HepG2 (cell line): Measurements from ENCODE around the gene TMEM150C. TPM values are rescaled to one million over a fixed set of nuclear protein-coding genes. Genes with fewer than 3 reads are reported as not detected.

Experiments used
- ATAC-seq: fragments of 200-7000 bp; cut with Tn5 transposase; 3 replicates; pipeline ENCODE4 v1.9.1; 2020; ENCODE audit warnings: mild to moderate bottlenecking, moderate library complexity
- BruUV-seq: library from RNA; stranded (reverse); fragments of 400-500 nt; replicated peaks from 2 replicates; lab custom pipeline; 2021; lab: Mats Ljungman, UMichigan
- CTCF ChIA-PET: fragments of 300-600 bp; formaldehyde crosslinking; extraction: SDS; loops from one replicate; lab custom pipeline; 2021; ENCODE audit warnings: low total read pairs, inconsistent platforms, low intra/inter-chr PET ratio; lab: Yijun Ruan, JAX
- POLR2A ChIA-PET: fragments of 350-600 bp; sonication (Branson Sonifier 250); formaldehyde crosslinking; loops from one replicate; lab custom pipeline; 2020; ENCODE audit warnings: antibody characterized with exemption, inconsistent platforms; lab: Yijun Ruan, JAX
- DNase-seq: peaks from one replicate; pipeline ENCODE4 v3.0.0-alpha.2; 2015; ENCODE audit warnings: low spot score
- FAIRE-seq: peaks from 3 replicates; lab custom pipeline; 2011; peaks lifted over from hg19 to GRCh38; lab: Jason Lieb, UNC
- H2AFZ ChIP-seq: one replicate; pipeline ENCODE4 v1.6.1; 2011; ENCODE audit warnings: low read length, inconsistent platforms
- H3K27ac ChIP-seq: fragments of 300-600 bp; 3 replicates; pipeline ENCODE4 v1.8.0; 2011; ENCODE audit warnings: mixed run types, mild to moderate bottlenecking, mixed read lengths, low read length, inconsistent platforms; ENCODE audit not compliant: insufficient read depth; ENCODE audit errors: extremely low read length
- H3K27me3 ChIP-seq, 2 experiments: fragments of 200-600 bp in 1 of 2; 2 replicates in 1 of 2; 3 replicates in 1 of 2; pipeline versions ENCODE4 v1.6.0 to v1.8.0; 2011; ENCODE audit warnings: low read length in 2 of 2, mild to moderate bottlenecking in 2 of 2, moderate library complexity in 2 of 2, inconsistent platforms in 1 of 2; ENCODE audit not compliant: insufficient read depth in 2 of 2, control insufficient read depth in 1 of 2
- H3K36me3 ChIP-seq, 2 experiments: fragments of 200-600 bp in 1 of 2; replicated peaks in 1 of 2; 2 replicates in 1 of 2; 3 replicates in 1 of 2; pipeline versions ENCODE4 v1.5.1 to v1.8.0; 2011; ENCODE audit warnings: low read length in 2 of 2, inconsistent platforms in 1 of 2; ENCODE audit not compliant: insufficient read depth in 2 of 2, control insufficient read depth in 1 of 2
- H3K4me1 ChIP-seq: 2 replicates; pipeline ENCODE4 v1.5.1; 2012; ENCODE audit warnings: low read length, inconsistent platforms; ENCODE audit not compliant: insufficient read depth
- H3K4me2 ChIP-seq: 2 replicates; pipeline ENCODE4 v1.6.0; 2011; ENCODE audit warnings: low read depth, low read length, inconsistent platforms
- H3K4me3 ChIP-seq, 3 experiments: fragments of 200-600 bp in 1 of 3; sonication (generic), shearing (Covaris generic) in 1 of 3; replicated peaks in 1 of 3; 2 replicates each; pipeline ENCODE4 v1.5.1; 2011 to 2016; ENCODE audit warnings: low read length in 3 of 3, inconsistent platforms in 2 of 3, low read depth in 2 of 3, mild to moderate bottlenecking in 2 of 3, control low read depth in 1 of 3, mixed read lengths in 1 of 3; ENCODE audit not compliant: insufficient read depth in 1 of 3
- H3K79me2 ChIP-seq: one replicate; pipeline ENCODE4 v1.6.1; 2011; ENCODE audit warnings: low read length, inconsistent platforms; ENCODE audit not compliant: insufficient read depth
- H3K9ac ChIP-seq: 2 replicates; pipeline ENCODE4 v1.6.0; 2011; ENCODE audit warnings: mild to moderate bottlenecking, low read depth, low read length, inconsistent platforms; ENCODE audit not compliant: insufficient read depth
- H3K9me3 ChIP-seq: 2 replicates; pipeline ENCODE4 v1.5.1; 2012; ENCODE audit warnings: mild to moderate bottlenecking, low read length
- H4K20me1 ChIP-seq: 2 replicates; pipeline ENCODE4 v1.6.0; 2011; ENCODE audit warnings: inconsistent platforms, mild to moderate bottlenecking, low read length, moderate library complexity; ENCODE audit not compliant: insufficient read depth
- ATRX ChIP-seq: sonication (generic); formaldehyde crosslinking; IDR thresholded peaks from 2 replicates; pipeline ENCODE4 v1.4.0; 2020; ENCODE audit warnings: missing genetic modification reagents, borderline replicate concordance
- CREB1 ChIP-seq, 2 experiments: fragments of 450-650 bp in 1 of 2; IDR thresholded peaks; 2 replicates each; pipeline ENCODE4 v1.6.1; 2016 to 2017; ENCODE audit warnings: control low read depth in 1 of 2, mild to moderate bottlenecking in 1 of 2, missing compliant biosample characterization in 1 of 2, missing genetic modification characterization in 1 of 2
- FOSL2 ChIP-seq: sonication (generic); formaldehyde crosslinking; IDR thresholded peaks from 2 replicates; pipeline ENCODE4 v1.4.0; 2020; ENCODE audit warnings: missing genetic modification reagents
- HDAC6 ChIP-seq: fragments of 200-600 bp; sonication (generic); IDR thresholded peaks from 2 replicates; pipeline ENCODE4 v1.7.0; 2017; ENCODE audit warnings: mild to moderate bottlenecking, antibody characterized with exemption, low read length, low read depth
- KAT8 ChIP-seq: IDR thresholded peaks from 2 replicates; pipeline ENCODE4 v1.6.1; 2016; ENCODE audit warnings: missing genetic modification reagents, missing compliant biosample characterization
- NFIB ChIP-seq: sonication (generic); formaldehyde crosslinking; IDR thresholded peaks from 2 replicates; pipeline ENCODE4 v1.9.0; 2021; ENCODE audit warnings: missing genetic modification reagents, mild to moderate bottlenecking, borderline replicate concordance
- SIN3A ChIP-seq: IDR thresholded peaks from 2 replicates; pipeline ENCODE4 v1.6.1; 2011; ENCODE audit warnings: low read depth, mild to moderate bottlenecking, control low read depth, low read length, borderline replicate concordance
- USF2 ChIP-seq, 2 experiments: sonication (generic) in 1 of 2; formaldehyde crosslinking in 1 of 2; IDR thresholded peaks; 2 replicates each; pipeline versions ENCODE4 v1.5.1 to v1.6.1; 2011 to 2020; ENCODE audit warnings: borderline replicate concordance in 1 of 2, low read depth in 1 of 2, low read length in 1 of 2, mild to moderate bottlenecking in 1 of 2, missing genetic modification reagents in 1 of 2, moderate library complexity in 1 of 2
- ZNF513 ChIP-seq: sonication (generic); formaldehyde crosslinking; conservative IDR thresholded peaks from 2 replicates; pipeline ENCODE4 v1.5.0; 2020; ENCODE audit warnings: missing genetic modification reagents
- ZSCAN30 ChIP-seq: sonication (generic); formaldehyde crosslinking; IDR thresholded peaks from 2 replicates; pipeline ENCODE4 v1.5.0; 2020; ENCODE audit warnings: mild to moderate bottlenecking, missing genetic modification reagents
- WGBS: methylation state at CpG from one replicate; pipeline ENCODE4 v1.1.6; 2017; ENCODE audit warnings: low lambda C conversion rate; 5-methylcytosine and 5-hydroxymethylcytosine counted together
- in situ Hi-C: cut with HindIII; loops from 2 replicates; pipeline ENCODE4 v1.10.0; 2017; ENCODE audit warnings: low pct_unique_long_range_greater_than_20kb; ENCODE audit not compliant: extremely low pct_ligation_motif_present
- intact Hi-C: fragments of 100-400 bp; cut with micrococcal nuclease; formaldehyde crosslinking; loops from one replicate; pipeline ENCODE4 v1.10.0; 2022; ENCODE audit not compliant: unreplicated experiment
- polyA plus RNA-seq, 8 experiments: library from polyadenylated mRNA; depleted of rRNA in 3 of 8; stranded (reverse) in 7 of 8; unstranded in 1 of 8; fragments of >200 nt; fragmentation: Illumina TruSeq in 4 of 8; extraction: Trizol in 4 of 8; gene quantifications; 2 replicates each; pipeline versions ENCODE4 v1.2.1 to v1.2.3, GENCODE V29; 2011 to 2016; ENCODE audit warnings: low read depth in 4 of 8, missing spikeins in 1 of 8, mixed read lengths in 1 of 8; ENCODE audit not compliant: insufficient read depth in 1 of 8
- total RNA-seq, 5 experiments: library from RNA; depleted of rRNA; stranded (reverse); fragments of >200 nt; fragmentation: Illumina TruSeq; extraction: Trizol; gene quantifications; 2 replicates each; pipeline ENCODE4 v1.2.3, GENCODE V29; 2016; ENCODE audit warnings: low read depth in 1 of 5

The TMEM150C gene
- total and polyA plus RNA-seq, 2 of the 13 experiments (the other 11 are each of a cell fraction or from before 2014, with no cell fraction given) = 0.33 to 0.42 TPM

GRCh38 chr4:82458729-82459128 lies 103.1 kb downstream of the TMEM150C start:
- Histone ChIP-seq H3K79me2 (no peaks in the 10 kb centered on the region), H3K27me3 (no peaks in the 10 kb centered on the region), H3K27ac (no peak overlapping the region), H3K4me3 (no peak overlapping the region), H3K4me1 (no peaks in the 10 kb centered on the region), H3K4me2 (no peak overlapping the region), H2AFZ (no peak overlapping the region), H4K20me1 (no peaks in the 10 kb centered on the region), H3K9ac (no peak overlapping the region), H3K9me3 (no peaks in the 10 kb centered on the region), H3K36me3 (peaks cover 9 to 44% of the 10 kb centered on the region in 2 experiments; a peak in 4 of 5 replicates)
- WGBS = 95% methylated on average over 2 of the region's 2 CpGs
- intact Hi-C loops (no loop called here), in situ Hi-C loops (no loop called here)
- DNase-seq (no peak), ATAC-seq (no peak), FAIRE-seq (no peak)
- POLR2A ChIA-PET = no interaction called here
- TF ChIP-seq CREB1 (IDR thresholded peaks at IDR 0.05) (no peak), CREB1 (CRISPR knock-in tag; IDR thresholded peaks at IDR 0.05) (no peak)
- BruUV-seq = no TSS peak
- CTCF ChIA-PET = no interaction called here

- H3K4me1 ChIP-seq = no peaks in the 10 kb centered on the region
- H2AFZ ChIP-seq = no peak overlapping the region
- no peak overlapping the region for H3K27ac ChIP-seq
- H3K79me2 ChIP-seq = no peaks in the 10 kb centered on the region
- no peak overlapping the region for H3K4me3 ChIP-seq
- intact Hi-C loops (no loop called here), in situ Hi-C loops (no loop called here)
- H3K27me3 ChIP-seq = no peaks in the 10 kb centered on the region
- WGBS = 95% methylated on average over 6 of the region's 7 CpGs
- no peak for DNase-seq
- no peak overlapping the region for H3K4me2 ChIP-seq
- CTCF ChIA-PET = no interaction called here
- no TSS peak for BruUV-seq
- peaks cover 11 to 56% of the 10 kb centered on the region in 2 experiments; a peak in 4 of 5 replicates for H3K36me3 ChIP-seq
- TF ChIP-seq ZNF513 (CRISPR knock-in tag) (no peak), HDAC6 (no peak), NFIB (CRISPR knock-in tag) (no peak), ZSCAN30 (CRISPR knock-in tag) (no peak), ATRX (CRISPR knock-in tag) (no peak), FOSL2 (CRISPR knock-in tag) (no peak), USF2 (IDR thresholded peaks at IDR 0.05; ENCODE audit: low read depth, low read length) (no peak), USF2 (CRISPR knock-in tag; IDR thresholded peaks at IDR 0.05; ENCODE audit: borderline replicate concordance) (no peak), KAT8 (CRISPR knock-in tag) (no peak), SIN3A (no peak)
- TF ChIP-seq, all 625 proteins: peak for 0
- POLR2A ChIA-PET = no interaction called here
- Histone ChIP-seq H4K20me1 (no peaks in the 10 kb centered on the region), H3K9ac (no peak overlapping the region), H3K9me3 (no peaks in the 10 kb centered on the region)
- ATAC-seq (no peak), FAIRE-seq (no peak)
Observed at GRCh38 chr4:82457266-82457665, 104.5 kb downstream of the TMEM150C start.
